DMS 273 treated with DMSO at 0.1 percent for 48 hours (cell line): Measurements from ENCODE around the gene SCCPDH.
A peak's percentile ranks its signal among the peaks of the same experiment; 100 is the strongest.

Source experiments
- DNase-seq: peaks from one replicate; lab custom pipeline; 2025; lab: John Stamatoyannopoulos, UW

SCCPDH gene

GRCh38 chr1:246750752-246751151 lies 26.5 kb downstream of the SCCPDH start:
- no peak for DNase-seq

- peak; percentile 29 for DNase-seq
Observed at GRCh38 chr1:246753670-246754535, 29.7 kb downstream of the SCCPDH start.

GRCh38 chr1:246755419-246755818 lies 31.2 kb downstream of the SCCPDH start:
- DNase-seq = no peak

GRCh38 chr1:246760422-246761347 lies 36.5 kb downstream of the SCCPDH start:
- no peak for DNase-seq

- no peak for DNase-seq
Observed at GRCh38 chr1:246761396-246761795, 37.2 kb downstream of the SCCPDH start.

- no peak for DNase-seq
Observed at GRCh38 chr1:246765521-246765920, 41.3 kb downstream of the SCCPDH start.

GRCh38 chr1:246768403-246769020 lies 44.3 kb downstream of the SCCPDH start:
- no peak for DNase-seq

- DNase-seq = no peak
Observed at GRCh38 chr1:246769306-246769705, 45.1 kb downstream of the SCCPDH start.

- no peak for DNase-seq
Observed at GRCh38 chr1:246771366-246771765, 47.2 kb downstream of the SCCPDH start.

- no peak for DNase-seq
Observed at GRCh38 chr1:246772686-246773085, 48.5 kb downstream of the SCCPDH start.

- no peak for DNase-seq
Observed at GRCh38 chr1:246773213-246773641, 49.0 kb downstream of the SCCPDH start.

GRCh38 chr1:246775531-246776385 lies 51.5 kb downstream of the SCCPDH start:
- DNase-seq = no peak

GRCh38 chr1:246776923-246777322 lies 52.7 kb downstream of the SCCPDH start:
- no peak for DNase-seq

GRCh38 chr1:246778663-246779062 lies 54.5 kb downstream of the SCCPDH start:
- DNase-seq = no peak

GRCh38 chr1:246779561-246780175 lies 55.5 kb downstream of the SCCPDH start:
- DNase-seq = no peak

- DNase-seq = no peak
Observed at GRCh38 chr1:246780264-246780663, 56.1 kb downstream of the SCCPDH start.

- DNase-seq = no peak
Observed at GRCh38 chr1:246781212-246781611, 57.0 kb downstream of the SCCPDH start.

GRCh38 chr1:246782120-246782900 lies 58.1 kb downstream of the SCCPDH start:
- DNase-seq = peak; percentile 79

GRCh38 chr1:246784621-246785493 lies 60.6 kb downstream of the SCCPDH start:
- DNase-seq = peak; percentile 37
